HK-2 (cell line): ENCODE results near the gene OLFML2A.

ENCODE experiments used
- DNase-seq: peaks from one replicate; pipeline ENCODE4 v3.0.0-alpha.2; 2018; ENCODE audit not compliant: unreplicated experiment

Gene OLFML2A

GRCh38 chr9:124778575-124779367, 1.8 kb downstream of the OLFML2A start:
- no peak for DNase-seq

- peak; percentile 43 for DNase-seq
Measured at GRCh38 chr9:124779368-124780059, 2.6 kb downstream of the OLFML2A start.

DNA sequence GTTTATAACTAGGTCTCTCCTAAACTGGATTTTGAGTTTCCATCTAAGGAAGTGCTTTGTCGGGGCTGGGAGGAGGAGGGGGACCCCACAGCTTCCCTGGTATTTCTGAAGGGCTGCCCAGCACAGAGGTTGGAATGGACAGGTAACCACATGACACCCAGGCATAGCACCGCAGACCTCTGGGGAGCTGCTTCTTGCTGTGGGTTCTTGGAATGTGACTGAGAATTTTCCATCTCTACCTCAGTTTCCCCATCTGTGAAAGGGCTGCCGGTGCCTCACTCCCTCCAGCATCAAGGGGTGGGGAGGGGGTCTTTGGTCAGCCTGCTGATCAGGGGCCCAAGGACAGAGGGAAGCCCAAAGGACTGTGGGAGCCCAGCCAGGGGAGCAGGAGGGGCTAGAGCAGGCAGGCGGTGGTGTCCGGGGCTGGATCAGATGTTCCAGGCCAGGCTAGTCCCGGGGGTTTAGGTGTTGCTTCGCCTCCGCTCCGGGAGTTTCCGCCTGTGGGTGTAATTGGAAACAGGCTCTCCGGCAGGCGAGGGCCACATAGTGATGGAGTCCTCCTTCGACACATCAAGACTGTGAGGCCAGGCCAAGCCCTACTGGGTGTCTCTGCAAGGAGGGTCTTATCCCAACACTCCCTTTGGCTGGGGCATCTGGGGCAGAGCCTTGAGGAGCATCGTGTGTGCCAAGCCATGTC, 3.3 kb downstream of the OLFML2A start:
- no peak for DNase-seq

DNA sequence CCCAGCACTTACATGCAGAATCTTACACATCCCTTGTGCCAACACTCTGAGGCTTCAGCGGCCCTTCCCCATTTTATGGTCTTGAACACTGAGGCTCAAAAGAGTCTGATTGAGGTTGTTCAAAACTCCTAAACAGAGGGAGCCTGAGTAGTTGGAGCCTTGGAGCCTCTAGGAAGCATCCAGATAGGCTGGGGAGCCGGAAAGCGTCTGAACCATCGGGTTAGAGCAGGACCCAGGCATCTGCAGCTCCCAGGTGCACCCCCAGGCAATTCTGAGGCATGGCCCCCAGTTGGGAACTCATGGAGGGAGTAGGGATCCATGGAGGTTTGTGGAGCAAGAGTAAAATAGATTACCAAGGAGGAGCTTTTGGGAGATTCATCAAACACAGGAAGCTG, 3.8 kb downstream of the OLFML2A start:
- no peak for DNase-seq

GRCh38 chr9:124781967-124782660, 5.2 kb downstream of the OLFML2A start:
- DNase-seq: no peak

DNA sequence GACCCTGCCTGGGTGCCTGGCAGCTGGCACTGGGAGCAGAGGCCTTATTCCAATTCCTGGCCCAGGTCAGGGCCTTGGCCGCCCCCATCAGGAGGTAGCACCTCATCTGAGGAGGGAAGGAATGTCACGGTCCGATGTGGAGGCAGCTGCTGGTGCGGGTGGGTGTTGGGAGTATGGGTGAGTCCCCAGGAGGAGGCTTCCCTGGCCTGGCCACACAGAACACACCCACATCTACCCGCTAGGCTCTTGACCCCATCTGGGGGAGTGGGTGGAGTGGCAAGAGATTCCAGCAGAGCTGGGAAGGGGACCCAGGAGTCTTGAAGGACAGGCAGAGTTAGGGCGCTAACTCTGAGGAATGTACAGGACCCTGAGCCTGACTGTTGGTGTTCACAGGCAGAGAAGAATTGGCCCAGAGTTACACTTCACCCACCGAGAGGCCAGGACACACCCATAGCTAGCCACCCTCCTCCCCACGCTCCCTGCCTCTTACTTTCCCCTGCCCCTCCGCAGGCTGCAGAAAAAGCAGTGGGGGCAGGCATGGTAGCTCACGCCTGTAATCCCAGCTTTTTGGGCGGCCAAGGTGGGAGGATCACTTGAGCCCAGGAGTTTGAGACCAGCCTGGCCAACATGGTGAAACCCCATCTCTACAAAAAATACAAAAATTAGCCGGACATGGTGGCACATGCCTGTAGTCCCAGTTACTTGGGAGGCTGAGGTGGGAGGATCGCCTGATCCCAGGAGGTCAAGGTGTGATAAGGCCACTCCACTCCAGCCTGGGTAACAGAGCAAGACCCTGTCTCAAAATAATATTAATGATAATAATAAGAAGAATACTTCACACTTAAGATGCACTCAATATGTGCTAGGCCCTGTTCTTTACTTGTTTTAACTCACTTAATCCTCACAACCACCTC, 6.0 kb downstream of the OLFML2A start:
- no peak for DNase-seq

GRCh38 chr9:124783830-124784229, 6.9 kb downstream of the OLFML2A start:
- no peak for DNase-seq

GRCh38 chr9:124784509-124784908, 7.6 kb downstream of the OLFML2A start:
- no peak for DNase-seq

- DNase-seq: no peak
Measured at GRCh38 chr9:124786881-124787573, 10.1 kb downstream of the OLFML2A start.

DNA sequence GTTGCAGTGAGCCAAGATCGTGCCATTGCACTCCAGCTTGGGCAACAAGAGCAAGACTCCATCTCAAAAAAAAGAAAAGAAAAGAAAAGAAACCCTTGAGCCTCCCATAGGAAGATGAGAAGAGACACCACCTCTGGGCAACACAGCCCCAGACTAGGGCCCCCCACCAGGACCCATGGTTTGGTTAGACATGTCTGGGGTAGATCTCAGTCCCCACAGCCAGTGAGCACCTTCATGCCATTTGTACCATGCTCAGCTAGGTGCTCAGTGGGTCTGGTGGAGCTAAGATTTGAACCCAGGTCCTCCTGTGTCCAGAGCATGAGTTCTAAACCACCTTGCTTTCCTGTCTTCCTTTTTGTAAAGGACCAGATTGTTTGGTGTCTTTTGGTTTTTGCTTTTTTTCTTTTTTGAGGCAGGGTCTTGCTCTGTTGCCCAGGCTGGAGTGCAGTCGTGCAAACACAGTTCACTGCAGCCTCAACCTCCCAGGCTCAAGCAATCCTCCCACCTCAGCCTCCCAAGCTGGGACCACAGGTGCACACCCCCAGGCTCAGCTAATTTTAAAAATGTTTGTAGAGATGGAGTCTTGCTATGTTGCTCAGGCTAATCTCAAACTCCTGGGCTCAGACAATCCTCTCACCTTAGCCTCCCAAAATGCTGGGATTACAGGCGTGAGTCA, 11.7 kb downstream of the OLFML2A start:
- DNase-seq: no peak

DNA sequence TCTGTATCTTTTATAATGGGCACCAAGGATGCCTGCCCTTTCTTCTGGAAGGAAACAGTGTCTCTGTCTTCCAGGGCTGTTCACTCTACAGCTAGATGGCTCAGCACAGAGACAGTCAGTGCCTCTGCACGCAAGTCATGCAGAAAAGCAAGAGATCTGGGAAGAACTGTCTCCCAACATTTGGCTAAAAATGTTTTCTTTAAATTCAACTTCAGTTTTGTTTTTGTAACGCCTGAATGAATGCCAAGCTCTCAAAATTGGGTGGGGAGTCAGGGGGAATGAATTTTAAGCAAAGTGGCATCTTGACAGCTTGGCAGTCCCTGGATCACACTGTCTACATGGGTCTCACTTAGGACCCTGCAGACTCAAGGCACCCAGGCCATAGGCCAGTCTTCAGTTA, 12.6 kb downstream of the OLFML2A start:
- DNase-seq: no peak

- no peak for DNase-seq
Measured at GRCh38 chr9:124790301-124790700, 13.4 kb downstream of the OLFML2A start.

DNA sequence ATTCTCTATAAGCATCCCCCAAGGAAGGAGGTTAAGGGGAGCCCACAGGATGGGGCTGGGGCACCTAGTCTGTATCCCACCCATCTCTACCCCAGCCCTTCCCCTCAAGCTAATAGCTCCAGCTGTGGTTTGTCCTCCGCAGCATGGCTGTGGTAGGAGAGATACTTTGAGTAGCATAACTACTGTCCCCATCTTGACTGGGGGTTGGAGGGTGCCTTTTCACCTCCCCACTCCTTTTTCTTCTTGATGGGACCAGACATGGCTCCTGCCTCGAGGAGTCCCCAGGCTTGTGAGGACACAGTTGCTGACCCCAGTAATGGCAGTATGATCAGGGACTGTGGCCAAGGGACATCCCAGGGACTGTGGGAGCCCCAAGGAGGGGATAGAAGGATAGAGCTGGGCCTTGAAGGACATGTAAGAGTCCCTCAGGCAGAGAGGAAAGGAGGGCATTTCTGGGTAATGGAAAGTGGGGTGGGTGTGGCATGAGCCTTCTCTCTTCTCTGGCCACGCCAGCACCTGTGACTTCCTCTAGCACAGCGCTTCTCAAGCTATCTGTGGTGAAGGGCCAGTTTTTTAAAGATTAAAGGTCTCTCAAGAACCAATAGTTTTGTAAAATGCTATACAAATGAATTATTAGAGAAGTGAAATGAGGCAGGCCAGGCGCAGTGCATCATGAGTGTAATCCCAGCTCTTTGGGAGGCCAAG, 14.0 kb downstream of the OLFML2A start:
- no peak for DNase-seq

GRCh38 chr9:124792257-124793014, 15.5 kb downstream of the OLFML2A start:
- DNase-seq: no peak

DNA sequence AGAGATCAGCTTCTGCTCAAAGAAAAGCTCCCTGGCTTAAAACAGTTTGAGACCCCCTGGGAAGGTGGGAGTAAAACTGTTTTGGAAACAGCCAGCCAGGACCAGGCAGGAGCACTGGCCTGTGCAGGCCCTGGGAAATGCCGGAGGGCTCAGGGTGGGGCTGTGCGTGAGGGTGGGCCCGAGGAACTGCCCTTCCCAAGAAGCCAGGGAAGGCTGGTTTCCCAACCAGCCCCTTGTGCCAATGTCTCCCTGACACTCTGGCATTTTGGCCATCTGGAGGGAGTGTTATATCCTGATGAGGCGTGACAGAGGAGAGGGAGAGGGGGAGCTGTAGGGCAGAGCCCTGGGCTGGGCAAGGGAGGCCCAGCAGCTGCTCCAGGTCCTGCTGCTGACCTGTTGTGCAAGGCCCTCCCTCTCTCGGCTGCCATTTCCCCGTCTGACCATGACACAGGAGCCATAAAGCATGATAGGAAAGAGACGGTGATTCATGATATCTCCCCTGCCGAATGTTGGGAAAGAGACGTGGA, 16.1 kb downstream of the OLFML2A start:
- DNase-seq: no peak

- no peak for DNase-seq
Measured at GRCh38 chr9:124794902-124795491, 18.1 kb downstream of the OLFML2A start.

- no peak for DNase-seq
Measured at GRCh38 chr9:124795881-124796431, 19.0 kb downstream of the OLFML2A start.
